Skeletal muscle tissue (tissue), 4 donors: ENCODE results near the gene FGFR4. TPM values are rescaled to one million over a fixed set of nuclear protein-coding genes. Genes with fewer than 3 reads are reported as not detected.

Source experiments
- H3K27ac ChIP-seq: one replicate; pipeline ENCODE4 v1.7.0; 2013; ENCODE audit warnings: mild to moderate bottlenecking, low read depth, low read length, inconsistent platforms
- H3K27me3 ChIP-seq, 3 donors: one replicate each; pipeline ENCODE4 v1.7.0; 2013; ENCODE audit warnings: low read length in 3 of 3; ENCODE audit not compliant: control insufficient read depth in 3 of 3, insufficient read depth in 3 of 3
- H3K36me3 ChIP-seq, 3 donors: one replicate each; pipeline ENCODE4 v1.7.0; 2013; ENCODE audit warnings: low read length in 3 of 3; ENCODE audit not compliant: control insufficient read depth in 3 of 3, insufficient read depth in 3 of 3
- H3K4me1 ChIP-seq, 3 donors: one replicate each; pipeline ENCODE4 v1.7.0; 2013; ENCODE audit warnings: low read length in 3 of 3, mild to moderate bottlenecking in 3 of 3; ENCODE audit not compliant: control insufficient read depth in 3 of 3, insufficient read depth in 3 of 3
- H3K4me3 ChIP-seq, 3 donors: one replicate each; pipeline ENCODE4 v1.7.0; 2013; ENCODE audit warnings: low read length in 3 of 3
- H3K9ac ChIP-seq, 3 donors: one replicate each; pipeline ENCODE4 v1.7.0; 2013; ENCODE audit warnings: low read length in 3 of 3, mild to moderate bottlenecking in 3 of 3, moderate library complexity in 2 of 3, low read depth in 1 of 3
- H3K9me3 ChIP-seq, 3 donors: one replicate each; pipeline ENCODE4 v1.7.0; 2013; ENCODE audit warnings: low read length in 3 of 3; ENCODE audit not compliant: control insufficient read depth in 3 of 3
- total RNA-seq: library from RNA; depleted of rRNA; stranded (reverse); fragments of >200 nt; gene quantifications from one replicate; pipeline ENCODE4 v1.2.3, GENCODE V29; 2014
- donor health status: Osteomylitis.

Gene FGFR4
- total RNA-seq, 1 donor from 2014 or later = 51.1 TPM

- H3K4me3 ChIP-seq = no peak overlapping the region
- peak overlapping the region; percentile 66 for H3K27ac ChIP-seq
- no peaks in the 10 kb centered on the region for H3K36me3 ChIP-seq
- H3K4me1 ChIP-seq = peaks cover 19 to 30% (median 20%) of the 10 kb centered on the region in 3 donors
- no peaks in the 10 kb centered on the region for H3K9me3 ChIP-seq
- H3K27me3 ChIP-seq = peaks cover 2 to 13% (median 10%) of the 10 kb centered on the region in 3 donors
- peak overlapping the region; percentile 13 to 57 (median 53) for H3K9ac ChIP-seq
These were observed 11.9 kb downstream of the FGFR4 start for GRCh38 chr5:177098470-177099141.

GRCh38 chr5:177099422-177100093, 12.8 kb downstream of the FGFR4 start:
- Histone ChIP-seq H3K27ac (no peak overlapping the region), H3K27me3 (peaks cover 7 to 22% (median 16%) of the 10 kb centered on the region in 3 donors), H3K4me1 (peaks cover 14 to 24% (median 17%) of the 10 kb centered on the region in 3 donors), H3K36me3 (no peaks in the 10 kb centered on the region), H3K4me3 (no peak overlapping the region), H3K9me3 (no peaks in the 10 kb centered on the region), H3K9ac (no peak overlapping the region)

GRCh38 chr5:177100714-177101121, 14.0 kb downstream of the FGFR4 start:
- no peak overlapping the region for H3K27ac ChIP-seq
- peaks cover 7 to 13% (median 8%) of the 10 kb centered on the region in 3 donors for H3K4me1 ChIP-seq
- peaks cover 7 to 20% (median 16%) of the 10 kb centered on the region in 3 donors for H3K27me3 ChIP-seq
- no peaks in the 10 kb centered on the region for H3K9me3 ChIP-seq
- H3K4me3 ChIP-seq = no peak overlapping the region
- no peaks in the 10 kb centered on the region for H3K36me3 ChIP-seq
- H3K9ac ChIP-seq = no peak overlapping the region

GRCh38 chr5:177103523-177104253, 17.0 kb downstream of the FGFR4 start:
- Histone ChIP-seq H3K9ac (no peak overlapping the region), H3K27me3 (peaks cover 7 to 22% (median 14%) of the 10 kb centered on the region in 3 donors), H3K4me1 (peaks cover 2 to 3% (median 2%) of the 10 kb centered on the region in 3 donors), H3K4me3 (no peak overlapping the region), H3K36me3 (no peaks in the 10 kb centered on the region), H3K9me3 (no peaks in the 10 kb centered on the region), H3K27ac (no peak overlapping the region)

- Histone ChIP-seq H3K9me3 (no peaks in the 10 kb centered on the region), H3K27ac (no peak overlapping the region), H3K9ac (no peak overlapping the region), H3K27me3 (peaks cover 7 to 15% (median 11%) of the 10 kb centered on the region in 3 donors), H3K4me1 (no peaks in the 10 kb centered on the region), H3K36me3 (no peaks in the 10 kb centered on the region), H3K4me3 (no peak overlapping the region)
These were observed 19.2 kb downstream of the FGFR4 start for GRCh38 chr5:177105691-177106476.

- H3K27ac ChIP-seq = no peak overlapping the region
- no peak overlapping the region for H3K9ac ChIP-seq
- peaks cover 0 to 4% (median 3%) of the 10 kb centered on the region in 3 donors for H3K4me1 ChIP-seq
- H3K27me3 ChIP-seq = peaks cover 7 to 15% (median 11%) of the 10 kb centered on the region in 3 donors
- H3K9me3 ChIP-seq = no peaks in the 10 kb centered on the region
- no peak overlapping the region for H3K4me3 ChIP-seq
- H3K36me3 ChIP-seq = no peaks in the 10 kb centered on the region
These were observed 20.4 kb downstream of the FGFR4 start for GRCh38 chr5:177107159-177107558.

GRCh38 chr5:177109810-177110209, 23.1 kb downstream of the FGFR4 start:
- no peak overlapping the region for H3K4me3 ChIP-seq
- H3K4me1 ChIP-seq = peaks cover 3 to 12% (median 4%) of the 10 kb centered on the region in 3 donors
- H3K27me3 ChIP-seq = peaks cover 0 to 7% (median 0%) of the 10 kb centered on the region in 3 donors
- H3K9ac ChIP-seq = no peak overlapping the region
- no peaks in the 10 kb centered on the region for H3K36me3 ChIP-seq
- no peaks in the 10 kb centered on the region for H3K9me3 ChIP-seq
- no peak overlapping the region for H3K27ac ChIP-seq

GRCh38 chr5:177111720-177112394, 25.1 kb downstream of the FGFR4 start:
- Histone ChIP-seq H3K4me3 (no peak overlapping the region), H3K36me3 (no peaks in the 10 kb centered on the region), H3K27ac (no peak overlapping the region), H3K4me1 (peaks cover 10 to 22% (median 12%) of the 10 kb centered on the region in 3 donors), H3K9me3 (no peaks in the 10 kb centered on the region), H3K9ac (peak overlapping the region in 1 of 3 donors; percentile 33), H3K27me3 (peaks cover 0 to 3% (median 0%) of the 10 kb centered on the region in 3 donors)

- peaks cover 14 to 26% (median 16%) of the 10 kb centered on the region in 3 donors for H3K4me1 ChIP-seq
- H3K9me3 ChIP-seq = no peaks in the 10 kb centered on the region
- no peak overlapping the region for H3K27ac ChIP-seq
- no peaks in the 10 kb centered on the region for H3K36me3 ChIP-seq
- no peaks in the 10 kb centered on the region for H3K27me3 ChIP-seq
- no peak overlapping the region for H3K4me3 ChIP-seq
- H3K9ac ChIP-seq = no peak overlapping the region
These were observed 26.0 kb downstream of the FGFR4 start for GRCh38 chr5:177112589-177113220.
